Esophagus muscularis mucosa (tissue), 3 donors: Measurements from ENCODE around the gene APBB1.

ENCODE experiments used
- CTCF ChIP-seq, 3 experiments: fragments of 200-600 bp in 2 of 3; fragments of 450-650 bp in 1 of 3; sonication (generic) in 2 of 3; IDR thresholded peaks; one replicate each; pipeline ENCODE4 v1.5.1; 2017 to 2019; ENCODE audit warnings: antibody characterized with exemption in 3 of 3, mild to moderate bottlenecking in 2 of 3, moderate library complexity in 1 of 3
- POLR2AphosphoS5 ChIP-seq, 2 donors: sonication (generic); formaldehyde crosslinking; IDR thresholded peaks; one replicate each; pipeline ENCODE4 v1.6.1; 2017; ENCODE audit warnings: antibody characterized with exemption in 2 of 2

- TF ChIP-seq CTCF (IDR thresholded peaks at IDR 0.05) (no peak), POLR2AphosphoS5 (IDR thresholded peaks at IDR 0.05) (no peak)
Measured at GRCh38 chr11:6437993-6438392, 19.1 kb upstream of the APBB1 start.
